Fibroblast of pulmonary artery (primary cell): ENCODE measurements around the gene GPATCH1.
"Not testable (repeated sequence)": the region's sequence is repeated elsewhere in the genome, so short reads cannot be mapped to it uniquely, and the experiment has no call there.

ENCODE experiments used
- DNase-seq: peaks from one replicate; pipeline ENCODE4 v3.0.0-alpha.2; 2010; ENCODE audit warnings: low read depth
- H3K4me3 ChIP-seq: replicated peaks from 2 replicates; pipeline ENCODE4 v1.5.1; 2011; ENCODE audit warnings: low read depth, mild to moderate bottlenecking, control low read depth, low read length, moderate library complexity
- TF ChIP-seq, protein P1 (sequence below): IDR thresholded peaks from 2 replicates; pipeline ENCODE4 v1.5.1; 2011; ENCODE audit warnings: mild to moderate bottlenecking, control low read depth, low read length, inconsistent platforms; ENCODE audit errors: missing control alignments

GPATCH1 gene

DNA sequence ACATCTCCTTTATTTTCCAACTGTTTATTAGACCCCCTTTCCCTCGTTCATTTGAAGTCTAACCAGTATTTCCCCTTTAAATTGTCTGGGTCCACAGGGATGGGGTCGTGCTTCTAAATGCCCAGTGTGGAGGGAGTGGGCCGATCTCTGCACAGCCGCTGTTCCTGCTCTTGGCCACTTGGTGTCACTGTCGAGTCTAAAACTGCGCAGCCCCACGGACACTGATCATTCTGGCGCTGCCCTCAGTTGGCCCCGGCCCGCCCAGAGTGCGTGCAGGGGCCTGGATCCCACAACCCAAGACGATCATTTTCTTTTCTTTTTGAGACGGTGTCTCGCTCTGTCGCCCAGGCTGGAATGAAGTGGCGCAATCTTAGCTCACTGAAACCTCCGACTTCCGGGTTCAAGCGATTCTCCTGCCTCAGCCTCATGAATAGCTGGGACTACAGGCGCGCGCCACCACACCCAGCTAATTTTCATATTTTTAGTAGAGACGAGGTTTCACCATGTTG, 63.0 kb downstream of the GPATCH1 start:
- peak; percentile 62 for DNase-seq
- no peak overlapping the region for H3K4me3 ChIP-seq
- TF ChIP-seq, protein P1, sequence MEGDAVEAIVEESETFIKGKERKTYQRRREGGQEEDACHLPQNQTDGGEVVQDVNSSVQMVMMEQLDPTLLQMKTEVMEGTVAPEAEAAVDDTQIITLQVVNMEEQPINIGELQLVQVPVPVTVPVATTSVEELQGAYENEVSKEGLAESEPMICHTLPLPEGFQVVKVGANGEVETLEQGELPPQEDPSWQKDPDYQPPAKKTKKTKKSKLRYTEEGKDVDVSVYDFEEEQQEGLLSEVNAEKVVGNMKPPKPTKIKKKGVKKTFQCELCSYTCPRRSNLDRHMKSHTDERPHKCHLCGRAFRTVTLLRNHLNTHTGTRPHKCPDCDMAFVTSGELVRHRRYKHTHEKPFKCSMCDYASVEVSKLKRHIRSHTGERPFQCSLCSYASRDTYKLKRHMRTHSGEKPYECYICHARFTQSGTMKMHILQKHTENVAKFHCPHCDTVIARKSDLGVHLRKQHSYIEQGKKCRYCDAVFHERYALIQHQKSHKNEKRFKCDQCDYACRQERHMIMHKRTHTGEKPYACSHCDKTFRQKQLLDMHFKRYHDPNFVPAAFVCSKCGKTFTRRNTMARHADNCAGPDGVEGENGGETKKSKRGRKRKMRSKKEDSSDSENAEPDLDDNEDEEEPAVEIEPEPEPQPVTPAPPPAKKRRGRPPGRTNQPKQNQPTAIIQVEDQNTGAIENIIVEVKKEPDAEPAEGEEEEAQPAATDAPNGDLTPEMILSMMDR, result peak; percentile 91

DNA sequence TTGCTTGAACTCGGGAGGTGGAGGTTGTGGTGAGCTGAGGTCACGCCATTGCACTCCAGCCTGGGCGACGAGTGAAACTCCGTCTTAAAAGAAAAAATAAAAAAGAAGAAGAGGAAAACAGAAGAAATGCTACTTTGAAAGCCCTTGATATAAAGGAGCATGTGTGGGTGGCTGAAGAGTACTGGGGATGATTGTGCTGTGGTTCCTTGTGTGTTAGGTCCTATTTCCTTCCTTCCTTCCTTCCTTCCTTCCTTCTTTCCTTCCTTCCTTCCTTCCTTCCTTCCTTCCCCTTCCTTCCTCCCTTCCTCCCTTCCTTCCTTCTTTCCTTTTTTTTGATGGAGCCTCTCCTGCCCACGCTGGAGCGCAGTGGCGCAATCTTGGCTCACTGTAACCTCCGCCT, 65.2 kb downstream of the GPATCH1 start:
- H3K4me3 ChIP-seq, result no peak overlapping the region
- DNase-seq, result no peak
- TF ChIP-seq, protein P1, result no peak

DNA sequence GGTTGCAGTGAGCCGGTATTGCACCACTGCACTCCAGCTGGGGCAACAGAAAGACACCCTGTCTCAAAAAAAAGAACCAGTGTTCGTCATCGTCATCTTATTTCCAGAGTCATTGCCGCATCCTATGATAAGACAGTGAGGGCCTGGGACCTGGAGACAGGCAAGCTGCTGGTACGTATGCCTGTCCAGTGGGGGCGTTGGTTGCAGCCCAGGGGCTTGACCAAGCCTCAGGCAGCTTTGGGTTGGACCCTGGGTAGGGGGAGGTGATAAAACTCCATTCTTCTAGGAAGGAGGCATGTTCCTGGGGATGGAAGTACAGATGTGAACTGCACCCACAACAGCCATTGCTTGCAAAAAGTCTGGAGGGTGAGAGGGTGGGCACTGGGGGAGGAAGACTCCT, 66.6 kb downstream of the GPATCH1 start:
- H3K4me3 ChIP-seq, result no peak overlapping the region
- TF ChIP-seq, protein P1, result no peak
- no peak for DNase-seq

DNA sequence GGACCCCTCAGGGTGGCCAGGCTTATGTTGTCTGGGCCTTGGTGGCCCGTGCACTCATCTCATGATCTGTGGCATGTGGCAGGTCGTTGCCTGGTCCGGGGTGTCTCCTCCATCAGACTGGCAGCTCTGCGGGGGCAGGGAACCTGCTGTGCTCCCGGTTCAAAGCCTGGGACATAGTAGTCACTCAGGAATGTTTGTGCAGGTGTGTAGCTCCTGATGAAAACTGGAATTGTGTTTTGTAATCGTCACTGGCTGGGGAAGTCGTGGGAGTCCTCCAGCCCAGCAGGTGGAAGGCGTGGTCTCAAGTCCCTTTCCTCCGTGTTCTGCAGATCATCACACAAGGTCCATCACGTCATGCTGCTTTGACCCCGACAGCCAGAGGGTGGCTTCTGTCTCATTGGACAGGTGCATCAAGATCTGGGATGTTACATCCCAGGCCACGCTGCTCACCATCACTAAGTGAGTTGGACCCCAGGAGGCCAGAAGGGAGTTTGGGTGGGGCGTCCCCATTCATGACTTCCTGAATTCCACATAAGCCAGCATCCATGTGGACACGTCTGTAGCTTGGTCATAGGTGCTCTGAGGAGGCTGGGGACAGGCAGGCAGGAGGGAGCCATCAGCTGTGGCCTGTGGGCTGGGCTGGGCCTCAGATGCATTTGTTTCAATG, 70.0 kb downstream of the GPATCH1 start:
- H3K4me3 ChIP-seq, result no peak overlapping the region
- no peak for DNase-seq
- TF ChIP-seq, protein P1, result no peak

DNA sequence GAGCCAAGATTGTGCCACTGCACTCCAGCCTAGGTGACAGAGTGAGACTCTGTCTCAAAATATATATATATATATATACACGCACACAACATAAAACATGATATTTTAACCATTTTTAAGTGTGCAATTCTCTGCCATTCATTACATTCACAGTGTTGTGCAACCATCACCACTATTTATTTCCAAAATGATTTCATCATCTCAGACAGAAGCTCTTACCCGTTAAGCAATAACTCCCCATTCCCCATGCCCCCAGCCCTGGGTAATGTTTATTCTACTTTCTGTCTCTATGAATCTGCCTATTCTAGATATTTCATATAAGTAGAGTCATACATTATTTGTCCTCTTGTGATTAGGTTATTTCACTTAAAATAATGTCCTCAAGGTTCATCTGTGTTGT, 71.2 kb downstream of the GPATCH1 start:
- TF ChIP-seq, protein P1, result no peak
- DNase-seq, result peak; percentile 45
- no peak overlapping the region for H3K4me3 ChIP-seq

DNA sequence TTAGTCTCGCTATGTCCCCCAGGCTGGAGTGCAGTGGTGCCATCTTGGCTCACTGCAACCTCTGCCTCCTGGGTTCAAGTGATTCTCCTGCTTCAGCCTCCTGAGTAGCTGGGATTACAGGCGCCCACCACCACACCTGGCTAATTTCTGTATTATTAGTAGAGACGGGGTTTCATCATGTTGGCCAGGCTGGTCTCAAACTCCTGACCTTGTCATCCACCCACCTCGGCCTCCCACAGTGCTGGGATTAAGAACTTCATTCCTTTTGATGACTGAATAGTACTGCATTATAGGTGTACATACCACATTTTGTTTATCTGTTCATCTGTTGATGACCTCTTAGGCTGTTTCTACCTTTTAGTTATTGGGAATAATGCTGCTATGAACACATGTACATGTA, 71.6 kb downstream of the GPATCH1 start:
- DNase-seq, H3K4me3 ChIP-seq: not testable (repeated sequence)

DNA sequence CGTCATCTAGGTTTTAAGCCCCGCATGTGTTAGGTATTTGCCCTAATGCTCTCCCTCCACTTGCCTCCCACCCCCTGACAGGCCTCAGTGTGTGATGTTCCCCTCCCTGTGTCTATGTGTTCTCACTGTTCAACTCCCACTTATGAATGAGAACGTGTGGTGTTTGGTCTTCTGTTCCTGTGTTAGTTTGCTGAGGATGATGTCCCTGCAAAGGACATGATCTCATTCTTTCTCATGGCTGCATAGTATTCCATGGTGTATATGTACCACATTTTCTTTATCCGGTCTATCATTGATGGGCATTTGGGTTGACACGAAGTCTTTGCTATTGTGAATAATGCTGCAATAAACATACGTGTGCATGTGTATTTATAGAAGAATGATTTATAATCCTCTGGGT, 73.3 kb downstream of the GPATCH1 start:
- DNase-seq, H3K4me3 ChIP-seq: not testable (repeated sequence)

DNA sequence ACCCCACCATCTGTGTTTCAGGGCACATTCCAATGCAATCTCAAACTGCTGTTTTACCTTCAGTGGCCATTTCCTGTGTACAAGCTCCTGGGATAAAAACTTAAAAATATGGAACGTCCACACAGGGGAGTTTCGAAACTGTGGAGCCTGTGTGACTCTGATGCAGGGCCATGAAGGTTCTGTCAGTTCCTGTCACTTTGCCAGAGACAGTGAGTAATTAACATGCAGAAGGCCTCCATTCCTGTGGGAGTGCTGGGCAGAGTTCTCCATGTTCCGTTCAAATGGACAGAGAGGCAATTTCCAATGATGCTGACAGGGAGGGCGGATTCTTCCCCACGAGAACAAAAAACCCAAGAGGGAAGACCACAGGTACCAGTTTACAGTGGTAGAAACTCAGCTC, 75.4 kb downstream of the GPATCH1 start:
- no peak overlapping the region for H3K4me3 ChIP-seq
- DNase-seq, result peak; percentile 82
- TF ChIP-seq, protein P1, result no peak
